GM19455 (cell line): ENCODE data around the gene RPS14.
A peak's percentile ranks its signal among the peaks of the same experiment; 100 is the strongest.
"Not testable (repeated sequence)": the region's sequence is repeated elsewhere in the genome, so short reads cannot be mapped to it uniquely, and the experiment has no call there.

Experiments used
- ATAC-seq: cut with Tn5 transposase; IDR thresholded peaks from one replicate; pipeline ENCODE4 v1.9.1; 2021; ENCODE audit not compliant: unreplicated experiment

Gene RPS14

DNA sequence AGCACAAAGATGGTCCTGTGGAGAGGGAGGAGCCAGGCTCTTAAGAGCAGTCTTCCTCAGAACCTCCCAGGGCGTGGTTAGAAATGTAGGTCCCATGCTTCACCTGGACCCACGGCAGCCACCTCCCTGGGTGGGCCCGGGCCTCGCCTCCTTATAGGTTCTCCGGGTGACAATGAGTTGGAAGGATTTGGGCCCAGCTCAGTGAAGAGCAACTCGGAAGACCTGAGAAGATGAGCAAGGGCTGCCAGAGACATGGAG, 32.1 kb upstream of the RPS14 start:
- ATAC-seq = no peak

DNA sequence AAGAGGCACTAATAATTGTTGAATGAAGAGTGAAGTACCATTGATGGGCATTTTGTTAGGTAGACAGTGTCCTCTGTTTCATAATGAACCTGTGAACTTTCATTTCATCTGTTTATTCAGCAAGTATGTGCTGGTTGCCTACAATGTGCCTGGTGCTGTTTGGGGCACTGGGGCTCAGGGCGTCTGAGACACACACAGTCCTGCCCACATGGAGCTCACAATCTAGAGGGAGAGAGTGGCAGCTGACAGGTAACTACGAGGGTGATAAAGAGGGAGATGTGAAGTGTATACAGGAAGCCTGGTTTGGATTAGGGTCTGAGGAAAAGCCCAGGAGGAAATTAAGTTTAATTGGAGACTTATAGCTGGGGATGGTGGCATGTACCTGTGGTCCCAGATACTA, 29.9 kb upstream of the RPS14 start:
- ATAC-seq = no peak

- ATAC-seq = not testable (repeated sequence)
Measured at GRCh38 chr5:150476568-150476967, 27.0 kb upstream of the RPS14 start.

DNA sequence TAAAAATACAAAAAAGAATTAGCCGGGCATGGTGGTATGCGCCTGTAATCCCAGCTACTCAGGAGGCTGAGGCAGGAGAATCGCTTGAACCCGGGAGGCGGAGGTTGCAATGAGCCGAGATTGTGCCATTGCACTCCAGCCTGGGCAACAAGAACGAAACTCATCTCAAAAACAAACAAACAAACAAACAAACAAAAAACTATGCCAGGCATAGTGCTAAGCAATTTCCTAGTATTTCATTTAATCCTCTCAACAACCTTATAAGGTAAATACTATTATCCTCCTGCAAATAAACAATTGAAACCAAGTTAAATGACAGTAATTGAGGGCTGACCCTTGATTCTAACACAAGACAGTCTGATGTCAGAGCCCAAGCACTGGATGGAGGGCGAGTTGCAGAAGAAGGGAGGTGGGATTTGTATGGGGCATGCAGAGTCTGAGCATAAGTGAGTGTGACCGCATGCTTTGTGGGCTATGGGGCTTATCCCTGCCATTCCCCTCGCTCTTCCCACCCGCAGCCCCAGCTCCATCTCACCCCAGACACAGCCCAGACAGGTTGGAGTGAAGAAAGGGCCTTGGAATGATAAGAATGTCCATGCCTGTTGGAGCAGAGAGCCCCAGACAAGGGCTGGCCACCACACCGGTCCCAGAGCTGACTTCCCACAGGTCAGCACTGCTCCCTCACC, 24.3 kb upstream of the RPS14 start:
- no peak for ATAC-seq

DNA sequence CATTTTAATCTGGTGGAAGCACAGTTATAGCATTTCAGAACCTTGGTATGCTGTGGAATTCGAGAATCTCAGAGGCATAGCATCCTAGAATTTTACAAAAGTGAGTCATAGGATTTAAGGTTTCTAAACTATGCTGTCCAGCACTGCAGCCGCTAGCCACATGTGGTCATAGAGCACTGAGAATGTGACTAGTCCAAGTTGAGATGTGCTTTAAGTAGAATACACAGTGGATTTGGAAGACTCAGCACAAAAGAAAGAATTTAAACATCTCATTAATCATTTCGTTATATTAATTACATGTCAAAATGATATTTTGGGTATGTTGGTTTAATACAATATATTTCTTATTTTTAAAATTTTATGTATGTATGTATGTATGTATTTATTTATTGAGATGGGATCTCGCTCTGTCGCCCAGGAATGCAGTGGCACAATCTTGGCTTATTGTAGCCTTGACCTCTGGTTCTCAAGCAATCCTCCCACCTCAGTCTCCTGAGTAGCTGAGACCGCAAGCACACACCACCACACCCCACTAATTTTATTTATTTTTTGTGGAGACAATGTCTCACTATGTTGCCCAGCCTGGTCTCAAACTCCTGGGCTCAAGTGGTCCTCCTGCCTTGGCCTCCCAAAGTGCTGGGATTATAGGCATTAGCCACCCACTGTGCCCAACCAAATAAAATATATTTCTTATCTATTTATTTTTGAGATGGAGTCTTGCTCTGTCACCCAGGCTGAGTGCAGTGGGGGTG, 20.4 kb upstream of the RPS14 start:
- no peak for ATAC-seq

DNA sequence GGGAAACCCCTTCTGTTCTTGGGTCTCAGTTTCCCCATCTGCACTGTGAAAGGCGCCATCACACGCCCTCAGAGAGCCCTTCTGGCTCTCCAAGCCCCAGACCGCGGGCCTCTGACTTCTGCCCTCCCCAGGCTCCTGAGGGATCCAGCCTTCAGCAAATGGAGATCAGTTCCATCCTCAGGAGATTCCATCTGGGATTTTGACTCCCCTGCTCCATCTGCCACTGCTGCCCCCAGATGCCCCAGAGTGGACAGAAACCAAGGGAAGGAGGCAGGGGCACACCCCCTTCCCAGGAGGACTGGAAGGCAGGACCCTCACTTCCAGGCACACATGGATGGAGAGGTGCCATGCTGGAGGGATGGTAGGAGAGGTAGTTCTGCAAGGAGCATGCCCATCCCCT, 18.7 kb upstream of the RPS14 start:
- no peak for ATAC-seq

DNA sequence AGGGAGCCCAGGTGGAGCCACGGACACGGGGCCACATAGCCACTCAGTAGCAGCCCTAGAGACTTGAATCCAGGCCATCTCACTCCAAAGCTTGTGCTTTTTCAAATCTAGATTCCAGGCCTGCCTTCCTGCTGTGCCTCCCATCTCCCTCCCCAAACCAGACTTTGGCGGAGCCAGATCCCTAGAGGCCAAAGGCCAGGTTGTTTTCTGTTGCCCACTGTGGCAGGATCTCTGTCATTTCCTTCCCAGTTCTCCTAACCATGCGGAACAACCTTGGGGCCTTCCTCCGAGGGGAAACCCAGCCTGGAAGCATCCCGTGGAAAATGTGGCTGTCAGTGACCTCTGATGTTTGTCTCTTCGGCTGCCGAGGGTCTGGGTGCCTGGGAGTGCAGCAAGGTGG, 16.4 kb upstream of the RPS14 start:
- no peak for ATAC-seq

DNA sequence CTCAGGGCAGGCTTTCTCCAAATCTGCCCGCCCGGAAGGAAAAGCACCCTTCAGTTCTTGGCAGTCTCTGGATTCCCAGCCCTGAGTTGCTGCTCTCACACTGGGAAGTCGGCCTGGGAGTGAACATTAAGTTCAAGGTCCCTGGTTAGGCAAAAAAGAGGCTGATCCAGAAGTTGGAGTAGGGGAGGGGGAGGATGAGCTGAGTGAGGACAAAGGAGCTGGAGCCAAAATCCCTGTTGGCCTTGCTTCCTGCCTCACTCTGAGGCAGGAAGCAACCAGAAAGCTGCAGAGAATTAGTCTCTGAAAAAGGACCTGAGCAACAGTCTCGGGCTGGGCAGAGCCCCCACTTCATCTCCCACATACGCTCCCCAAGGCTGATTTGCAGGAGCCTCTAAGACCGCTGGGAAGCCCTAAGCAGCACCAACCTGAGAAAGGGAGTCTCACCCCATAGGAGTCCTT, 15.0 kb upstream of the RPS14 start:
- ATAC-seq = no peak

- ATAC-seq = no peak
Measured at GRCh38 chr5:150461231-150461630, 11.7 kb upstream of the RPS14 start.

GRCh38 chr5:150460781-150461180, 11.2 kb upstream of the RPS14 start:
- no peak for ATAC-seq

DNA sequence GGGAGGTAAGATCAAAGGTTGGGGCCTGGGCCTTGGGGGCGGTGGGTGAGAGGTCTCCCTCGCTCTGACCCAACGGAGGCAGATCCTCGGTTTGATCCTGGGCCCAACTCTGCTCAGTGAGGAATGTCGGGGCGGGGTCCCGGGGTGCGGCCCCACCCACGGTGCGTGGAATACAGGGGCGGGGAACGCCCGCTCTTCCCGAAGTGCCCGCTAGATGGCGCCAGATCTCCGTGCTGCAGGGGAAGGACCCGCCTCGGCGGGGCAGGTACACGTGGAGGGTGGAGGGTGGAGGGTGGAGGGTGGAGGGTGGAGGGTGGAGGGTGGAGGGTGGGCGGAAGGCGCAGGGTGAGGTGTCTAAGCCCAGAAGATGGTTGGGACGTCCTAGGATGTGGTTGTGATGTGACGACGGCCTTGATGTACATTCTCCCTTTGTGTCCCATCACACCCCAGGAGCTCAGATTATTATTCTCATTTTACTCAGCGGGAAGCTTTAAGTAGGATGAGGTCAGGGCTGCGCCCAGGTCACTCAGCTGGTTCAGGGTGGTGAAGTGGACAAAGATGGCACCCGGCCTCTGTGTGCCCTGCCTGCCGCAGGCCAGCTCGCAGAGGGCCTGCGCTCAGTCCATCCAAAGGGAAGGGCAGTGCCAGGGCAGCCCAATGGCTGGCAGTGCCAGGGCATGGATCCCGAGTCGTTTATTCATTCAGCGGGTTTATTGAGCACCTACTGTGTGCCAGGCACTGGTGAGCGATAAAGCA, 9.4 kb upstream of the RPS14 start:
- peak; percentile 71 for ATAC-seq

DNA sequence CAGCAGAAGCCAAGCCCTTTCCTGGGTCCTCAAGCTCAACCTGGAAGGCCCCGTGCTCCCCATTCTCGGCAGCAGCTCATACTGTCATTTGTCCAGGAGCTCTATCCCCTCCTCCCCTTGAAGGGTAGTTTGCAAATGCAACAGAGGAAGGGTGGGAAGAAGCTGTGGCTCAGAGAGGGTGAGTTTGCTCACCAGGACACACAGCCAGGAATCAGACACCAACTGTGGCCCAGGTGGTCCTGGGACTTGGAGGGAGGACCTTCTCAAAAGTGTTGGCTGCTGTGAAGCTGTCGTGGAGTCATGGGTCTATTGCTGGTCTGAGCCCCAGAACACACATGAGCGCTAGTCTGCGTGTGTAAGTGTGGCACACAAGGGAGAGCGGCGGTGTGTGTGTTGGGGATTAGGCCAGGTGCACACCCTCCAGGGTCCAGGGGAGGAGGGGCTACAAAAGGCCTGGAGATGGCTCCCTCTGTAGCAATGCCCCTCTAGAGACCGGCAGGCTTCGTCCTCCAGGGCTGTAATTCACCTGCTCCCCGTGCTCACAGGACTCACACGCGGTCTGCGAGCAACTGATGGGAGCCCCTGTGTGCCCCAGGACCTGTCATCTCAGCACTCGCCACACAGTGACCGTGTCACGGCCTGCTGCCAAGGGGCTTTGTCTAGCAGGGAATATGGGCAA, 8.2 kb upstream of the RPS14 start:
- ATAC-seq = no peak

DNA sequence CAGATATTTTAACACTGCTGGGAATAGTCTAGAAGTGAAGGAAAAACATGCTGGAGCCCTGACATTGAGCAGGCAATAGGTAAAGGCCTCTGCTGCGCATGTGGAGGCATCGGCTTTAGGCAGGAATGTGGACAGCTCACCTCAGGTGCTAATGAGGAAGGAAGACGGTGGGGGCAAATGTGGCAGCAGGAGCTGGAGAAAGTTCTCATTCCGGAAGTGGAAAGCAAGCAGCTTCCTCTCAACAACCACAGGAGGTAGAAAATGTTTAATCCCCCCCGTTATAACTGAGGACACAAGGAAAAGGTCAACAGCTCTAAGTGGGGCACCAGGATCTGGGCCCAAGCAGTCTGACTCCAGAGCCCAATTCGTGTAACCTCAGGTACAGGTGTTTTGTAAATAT, 7.6 kb upstream of the RPS14 start:
- ATAC-seq = no peak

DNA sequence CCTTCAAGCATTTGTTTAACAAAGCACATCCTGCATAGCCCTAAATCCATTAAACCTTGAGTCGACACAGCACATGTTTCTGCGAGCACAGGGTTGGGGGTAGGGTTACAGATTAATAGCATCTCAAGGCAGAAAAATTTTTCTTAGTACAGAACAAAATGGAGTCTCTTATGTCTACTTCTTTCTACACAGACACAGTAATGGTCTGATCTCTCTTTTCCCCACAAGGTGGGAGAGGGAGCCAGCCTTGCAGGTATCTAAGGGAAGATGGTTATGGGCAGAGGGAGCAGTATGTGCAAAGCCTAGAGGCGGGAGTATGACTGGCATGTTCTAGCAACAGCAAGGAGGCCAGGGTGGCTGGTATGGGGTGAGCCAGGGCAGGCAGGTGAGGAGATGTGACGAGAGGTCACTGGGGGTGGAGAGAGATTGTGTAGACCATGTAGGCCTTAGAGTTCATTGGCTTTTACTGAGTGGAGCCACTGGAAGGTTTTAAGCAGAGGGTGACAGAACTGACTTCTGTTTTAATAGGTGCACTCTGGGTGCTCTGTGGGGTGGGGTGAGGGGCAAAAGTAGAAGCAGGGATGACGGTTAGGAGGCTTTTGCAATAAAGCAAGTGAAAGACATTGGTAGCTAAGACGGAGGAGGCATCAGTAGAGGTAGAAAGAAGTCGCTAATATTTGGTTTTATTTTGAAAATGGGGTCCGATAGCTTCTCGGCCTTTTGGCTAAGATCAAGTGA, 5.1 kb upstream of the RPS14 start:
- no peak for ATAC-seq

GRCh38 chr5:150454027-150454426, 4.5 kb upstream of the RPS14 start:
- not testable (repeated sequence) for ATAC-seq

DNA sequence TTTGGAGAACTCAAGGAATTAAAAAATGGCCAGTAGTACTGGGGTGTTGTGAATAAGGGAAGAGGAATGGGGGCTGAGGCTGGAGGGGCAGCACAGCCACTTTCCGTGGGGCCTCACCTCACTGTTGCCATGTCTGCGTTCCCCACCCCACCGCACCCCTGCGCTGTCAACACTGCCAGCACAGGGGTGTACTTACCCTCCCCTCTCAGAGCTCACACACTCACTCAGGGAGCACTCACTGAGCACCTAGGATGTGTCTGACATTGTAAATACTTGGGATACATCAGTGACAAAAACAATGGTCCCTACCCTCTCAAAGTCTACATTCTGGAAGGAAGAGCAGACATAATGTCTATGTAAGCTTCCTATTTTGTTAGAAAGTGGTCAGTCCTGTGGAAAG, 3.4 kb upstream of the RPS14 start:
- ATAC-seq = no peak

- ATAC-seq = no peak
Measured at GRCh38 chr5:150451594-150451993, 2.1 kb upstream of the RPS14 start.

DNA sequence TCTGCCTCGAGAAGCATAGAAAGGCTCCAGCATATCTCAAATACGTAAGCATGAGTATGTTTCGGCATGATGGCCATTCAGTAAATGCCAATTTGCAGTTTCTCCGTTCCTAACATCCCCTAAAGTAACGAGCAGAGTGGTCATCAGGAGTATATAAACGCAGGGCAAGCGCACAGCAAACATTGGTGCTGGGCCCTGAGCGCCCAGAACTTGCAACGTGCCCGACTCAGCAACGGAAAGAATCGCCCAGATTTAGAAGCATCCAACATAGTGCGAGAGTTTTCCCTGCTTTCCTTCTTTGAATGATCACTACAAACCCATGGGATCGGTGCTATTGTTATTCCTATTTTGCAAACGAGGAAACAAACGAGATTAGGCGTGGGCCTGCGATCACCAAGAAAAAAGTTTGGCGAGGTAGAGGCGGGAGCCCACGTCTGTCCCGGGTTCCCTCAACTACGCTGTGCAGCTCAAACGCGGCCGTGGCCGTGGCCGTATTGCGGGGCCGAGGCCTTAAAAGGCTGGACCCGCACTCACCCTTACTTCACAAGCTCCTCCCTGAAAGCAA, 505 bp downstream of the RPS14 start:
- ATAC-seq = peak; percentile 28

DNA sequence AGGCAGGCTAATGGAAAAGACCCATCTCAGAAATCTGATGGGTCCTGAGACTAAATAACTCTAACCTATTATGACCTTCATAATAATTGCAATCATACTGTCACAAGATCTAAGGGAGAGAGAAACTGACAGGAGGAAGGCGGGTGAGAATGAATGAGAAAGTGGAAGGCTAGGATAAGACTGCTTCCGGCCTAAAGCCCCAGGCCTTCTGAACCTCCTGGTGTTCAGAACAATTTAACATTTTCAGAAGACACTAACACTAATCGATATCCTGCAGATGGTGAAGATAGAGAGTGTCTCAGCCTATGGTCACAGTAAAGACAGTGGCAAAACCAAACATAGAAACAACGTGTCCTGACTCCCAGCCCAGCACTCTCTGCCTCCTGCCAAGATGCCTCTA, 1.2 kb downstream of the RPS14 start:
- no peak for ATAC-seq

GRCh38 chr5:150447188-150447587, 2.4 kb downstream of the RPS14 start:
- ATAC-seq = no peak

GRCh38 chr5:150446583-150446982, 3.0 kb downstream of the RPS14 start:
- ATAC-seq = no peak
